GM20000 (cell line): ENCODE results near the gene RABGAP1L.

Source experiments
- DNase-seq: peaks from one replicate; pipeline ENCODE4 v3.0.0; 2012; ENCODE audit warnings: low spot score
- TF ChIP-seq, protein P1 (sequence below): IDR thresholded peaks from 2 replicates; pipeline ENCODE4 v1.5.1; 2012; ENCODE audit warnings: mild to moderate bottlenecking, control low read depth; ENCODE audit errors: extremely low read depth, missing control alignments

Gene RABGAP1L

DNA sequence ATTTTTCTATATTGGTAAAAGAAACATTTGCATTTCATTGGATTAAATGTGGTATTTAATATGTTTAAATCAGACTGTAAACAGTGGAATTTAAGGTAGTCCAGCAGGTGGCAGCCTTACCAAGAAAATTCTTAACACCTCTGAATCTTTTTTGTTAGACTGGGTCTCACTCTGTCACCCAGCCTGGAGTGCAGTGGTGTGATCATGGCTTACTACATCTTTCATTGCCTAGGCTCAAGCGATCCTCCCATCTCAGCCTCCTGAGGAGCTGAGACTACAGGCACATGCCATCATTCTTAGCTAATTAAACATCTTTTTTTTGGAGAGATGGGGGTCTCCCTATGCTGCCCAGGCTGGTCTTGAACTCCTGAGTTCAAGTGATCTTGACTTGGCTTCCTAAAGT, 98.8 kb downstream of the RABGAP1L start:
- peak; percentile 14 for DNase-seq
- TF ChIP-seq, protein P1, sequence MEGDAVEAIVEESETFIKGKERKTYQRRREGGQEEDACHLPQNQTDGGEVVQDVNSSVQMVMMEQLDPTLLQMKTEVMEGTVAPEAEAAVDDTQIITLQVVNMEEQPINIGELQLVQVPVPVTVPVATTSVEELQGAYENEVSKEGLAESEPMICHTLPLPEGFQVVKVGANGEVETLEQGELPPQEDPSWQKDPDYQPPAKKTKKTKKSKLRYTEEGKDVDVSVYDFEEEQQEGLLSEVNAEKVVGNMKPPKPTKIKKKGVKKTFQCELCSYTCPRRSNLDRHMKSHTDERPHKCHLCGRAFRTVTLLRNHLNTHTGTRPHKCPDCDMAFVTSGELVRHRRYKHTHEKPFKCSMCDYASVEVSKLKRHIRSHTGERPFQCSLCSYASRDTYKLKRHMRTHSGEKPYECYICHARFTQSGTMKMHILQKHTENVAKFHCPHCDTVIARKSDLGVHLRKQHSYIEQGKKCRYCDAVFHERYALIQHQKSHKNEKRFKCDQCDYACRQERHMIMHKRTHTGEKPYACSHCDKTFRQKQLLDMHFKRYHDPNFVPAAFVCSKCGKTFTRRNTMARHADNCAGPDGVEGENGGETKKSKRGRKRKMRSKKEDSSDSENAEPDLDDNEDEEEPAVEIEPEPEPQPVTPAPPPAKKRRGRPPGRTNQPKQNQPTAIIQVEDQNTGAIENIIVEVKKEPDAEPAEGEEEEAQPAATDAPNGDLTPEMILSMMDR, result peak; percentile 17

DNA sequence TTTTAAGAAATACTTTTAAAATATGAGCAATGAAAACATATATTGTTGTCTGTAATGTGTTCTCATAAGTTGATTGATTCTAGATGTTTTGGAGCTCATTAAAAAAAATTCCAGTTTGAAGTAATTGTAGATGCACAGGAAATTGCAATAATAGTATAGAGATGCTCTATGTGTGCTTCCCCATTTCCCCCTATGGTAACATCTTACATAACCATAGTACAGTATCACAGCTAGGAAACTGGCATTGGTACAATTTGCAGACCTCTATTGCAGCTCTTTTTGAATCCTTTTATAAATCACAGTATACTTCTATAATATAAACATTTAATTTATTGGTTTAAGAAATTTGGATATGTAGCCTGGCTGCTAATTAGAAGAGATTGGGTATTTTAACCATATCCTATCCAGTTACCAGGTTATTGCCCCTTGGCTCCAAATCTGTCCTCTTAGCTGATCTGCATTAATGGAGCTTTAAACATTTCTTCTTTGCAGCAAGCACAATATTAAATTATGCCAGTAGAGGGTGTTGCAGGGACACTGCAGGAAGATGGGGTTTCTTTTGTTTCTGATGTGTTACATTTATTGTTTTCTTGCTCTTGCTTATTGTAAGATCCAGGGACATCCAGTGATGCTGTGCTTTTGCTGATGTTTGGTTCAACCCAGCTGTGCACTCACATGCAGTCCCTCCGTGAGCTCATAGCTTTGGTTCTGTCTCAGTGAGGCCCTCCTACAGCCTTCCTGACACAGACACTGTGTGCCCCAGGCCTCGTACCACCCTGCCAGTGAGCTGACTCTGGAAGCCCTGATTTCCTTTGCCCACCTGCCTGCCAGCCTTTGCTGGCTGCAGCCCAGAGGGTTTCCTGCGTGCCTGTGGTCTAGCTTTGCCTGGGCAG, 103.3 kb downstream of the RABGAP1L start:
- TF ChIP-seq, protein P1, result peak; percentile 50
- DNase-seq, result peak; percentile 52

- TF ChIP-seq, protein P1, result no peak
- DNase-seq, result no peak
Measured at GRCh38 chr1:174265282-174265681, 106.0 kb downstream of the RABGAP1L start.

DNA sequence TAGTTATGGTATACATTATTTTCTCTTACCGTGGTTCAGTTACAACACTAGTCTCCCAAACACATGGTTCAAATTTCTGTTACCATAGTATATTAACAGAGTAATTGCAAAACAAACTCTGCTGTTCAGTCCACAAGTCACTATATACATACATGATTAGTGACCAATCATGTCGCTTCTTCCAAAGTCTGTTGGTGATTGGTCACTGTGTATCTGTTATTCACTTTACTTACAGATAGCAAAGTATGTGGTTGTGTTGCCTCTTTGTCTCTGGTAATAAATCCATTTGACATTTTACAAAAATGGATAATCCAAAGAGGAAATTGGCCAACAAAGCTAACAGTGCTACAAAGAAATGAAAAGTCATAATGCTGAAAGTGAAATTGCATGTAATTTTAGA, 107.2 kb downstream of the RABGAP1L start:
- no peak for DNase-seq
- TF ChIP-seq, protein P1, result no peak

GRCh38 chr1:174266991-174267612, 107.8 kb downstream of the RABGAP1L start:
- no peak for DNase-seq
- TF ChIP-seq, protein P1, result no peak

DNA sequence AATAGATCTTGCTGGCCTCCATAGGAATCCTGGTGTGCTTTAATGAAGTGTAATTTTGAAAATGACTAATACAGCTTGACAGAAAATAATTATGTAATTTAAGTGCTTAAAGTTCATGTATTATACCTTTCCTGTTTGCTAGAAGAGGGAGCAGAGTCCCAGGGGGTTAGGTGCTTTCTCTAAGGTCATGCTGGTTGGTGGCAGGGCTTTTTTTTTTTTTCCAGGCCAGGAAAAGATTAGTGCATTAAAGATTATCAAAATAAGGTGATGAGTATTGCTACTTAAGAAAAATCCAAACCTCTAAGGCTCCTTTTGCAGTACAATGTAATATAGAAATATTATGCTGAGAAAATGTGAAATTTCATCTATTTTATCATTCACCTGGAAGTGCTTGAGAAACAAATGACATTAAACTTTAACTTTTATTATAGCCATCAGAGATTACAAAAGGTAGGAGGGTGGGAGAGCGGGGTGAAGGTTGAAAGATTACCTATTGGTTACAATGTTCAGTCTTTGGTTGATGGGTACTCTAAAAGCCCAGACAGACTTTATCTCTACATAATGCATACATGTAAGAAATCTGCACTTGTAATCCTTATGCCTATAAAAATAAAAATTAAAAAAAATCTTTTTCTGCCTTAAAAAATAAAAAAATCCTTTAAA, 110.8 kb downstream of the RABGAP1L start:
- no peak for DNase-seq
- TF ChIP-seq, protein P1, result no peak

- TF ChIP-seq, protein P1, result no peak
- no peak for DNase-seq
Measured at GRCh38 chr1:174273190-174273589, 113.9 kb downstream of the RABGAP1L start.
